Femur (tissue), 1 donor: ENCODE results near the gene PAWR.
"Not testable (repeated sequence)": the region's sequence is repeated elsewhere in the genome, so short reads cannot be mapped to it uniquely, and the experiment has no call there.

ENCODE experiments used
- DNase-seq: peaks from one replicate; pipeline ENCODE4 v3.0.0-alpha.2; 2017

The PAWR gene

DNA sequence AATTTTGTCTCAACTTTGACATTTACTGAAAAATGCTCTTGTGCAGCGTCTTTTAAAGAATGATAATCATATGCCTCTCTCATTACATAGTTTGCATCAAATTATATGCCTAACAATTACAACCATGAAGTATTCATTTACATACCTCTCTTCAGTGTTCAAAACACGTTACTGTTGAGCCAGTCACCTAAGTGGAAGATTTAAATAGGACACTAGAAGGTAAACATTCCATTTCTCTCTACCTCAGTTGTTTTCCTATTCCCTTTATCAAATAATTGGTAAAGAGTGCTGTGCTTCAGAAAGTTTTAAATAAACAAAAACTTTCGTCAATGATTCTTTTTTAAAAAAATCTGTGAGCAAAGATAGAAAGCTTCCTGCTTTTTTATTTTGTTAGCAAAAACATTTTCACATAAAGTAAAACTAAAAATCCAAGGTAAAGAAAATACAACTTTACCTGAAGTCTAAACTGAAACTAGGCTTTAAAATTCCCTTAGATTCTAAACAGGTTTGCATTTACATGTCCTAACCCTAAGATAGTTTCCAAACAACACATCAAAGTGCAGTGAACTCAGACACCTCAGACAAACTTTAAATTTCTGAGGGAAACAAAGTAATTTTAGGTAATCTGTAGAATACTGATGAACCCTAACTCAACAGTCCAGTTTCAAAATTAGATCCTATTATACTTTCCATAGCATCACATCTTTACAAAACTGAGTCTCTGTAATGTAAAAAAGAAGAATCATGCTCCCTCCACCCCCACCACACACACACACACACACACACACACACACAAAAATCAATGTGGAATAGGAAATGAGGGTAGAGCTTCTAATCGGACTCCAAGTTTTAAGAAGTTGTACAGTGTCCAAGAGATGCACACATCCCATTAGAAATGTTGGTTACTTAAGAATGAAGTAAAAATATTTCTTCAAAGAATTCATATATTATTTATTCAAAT is 46.2 kb downstream of the PAWR start:
- DNase-seq = no peak

GRCh38 chr12:79643821-79644220 is 46.9 kb downstream of the PAWR start:
- no peak for DNase-seq

DNA sequence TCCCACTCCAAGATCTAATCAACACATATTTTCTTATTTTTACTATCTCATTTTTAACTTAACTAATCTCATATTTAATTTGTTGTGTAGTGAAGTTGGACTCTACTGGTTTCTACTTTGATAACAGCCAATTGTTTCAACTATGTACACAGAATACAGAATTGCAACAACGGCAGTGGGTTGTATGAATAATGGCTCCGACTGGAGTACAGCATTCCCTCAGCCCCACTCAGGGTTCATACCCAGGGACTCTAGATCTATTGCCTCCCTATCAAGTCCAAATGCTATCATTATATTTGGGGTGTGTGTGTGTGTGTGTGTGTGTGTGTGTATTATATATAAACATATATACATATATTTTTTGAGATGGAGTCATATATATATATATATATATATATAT is 52.3 kb downstream of the PAWR start:
- DNase-seq = no peak

- DNase-seq = no peak
These were observed 53.7 kb downstream of the PAWR start for GRCh38 chr12:79637093-79637492.

GRCh38 chr12:79635676-79636075 is 55.1 kb downstream of the PAWR start:
- no peak for DNase-seq

- no peak for DNase-seq
These were observed 55.8 kb downstream of the PAWR start for GRCh38 chr12:79634957-79635471.

GRCh38 chr12:79629561-79629960 is 61.2 kb downstream of the PAWR start:
- DNase-seq = no peak

DNA sequence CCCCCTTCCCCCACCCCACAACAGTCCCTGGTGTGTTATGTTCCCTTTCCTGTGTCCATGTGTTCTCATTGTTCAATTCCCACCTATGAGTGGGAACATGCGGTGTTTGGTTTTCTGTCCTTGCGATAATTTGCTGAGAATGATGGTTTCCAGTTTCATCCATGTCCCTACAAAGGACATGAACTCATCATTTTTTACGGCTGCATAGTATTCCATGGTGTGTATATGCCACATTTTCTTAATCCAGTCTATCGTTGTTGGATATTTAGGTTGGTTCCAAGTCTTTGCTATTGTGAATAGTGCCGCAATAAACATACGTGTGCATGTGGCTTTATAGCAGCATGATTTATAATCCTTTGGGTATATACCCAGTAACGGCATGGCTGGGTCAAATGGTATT is 64.0 kb downstream of the PAWR start:
- DNase-seq = not testable (repeated sequence)

DNA sequence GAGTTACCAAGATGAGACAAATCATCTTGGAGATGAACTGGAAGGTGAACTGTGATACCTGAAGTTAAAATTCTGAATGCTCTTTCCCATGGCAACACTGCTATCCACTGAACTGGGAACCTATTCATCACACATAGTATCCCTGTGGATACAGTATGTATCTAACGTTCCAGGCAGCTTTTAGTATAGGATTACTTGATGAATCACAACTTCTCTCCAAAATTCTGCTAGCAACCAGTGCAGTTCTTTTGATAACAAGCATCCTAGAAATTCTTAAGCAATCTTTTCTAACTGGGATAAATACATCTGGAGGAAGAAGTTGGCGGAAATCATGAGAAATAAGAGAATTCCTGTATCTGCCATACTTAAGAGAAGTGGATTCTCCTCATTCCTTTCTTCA is 66.4 kb downstream of the PAWR start:
- DNase-seq = no peak

- DNase-seq = no peak
These were observed 70.7 kb downstream of the PAWR start for GRCh38 chr12:79619872-79620562.

DNA sequence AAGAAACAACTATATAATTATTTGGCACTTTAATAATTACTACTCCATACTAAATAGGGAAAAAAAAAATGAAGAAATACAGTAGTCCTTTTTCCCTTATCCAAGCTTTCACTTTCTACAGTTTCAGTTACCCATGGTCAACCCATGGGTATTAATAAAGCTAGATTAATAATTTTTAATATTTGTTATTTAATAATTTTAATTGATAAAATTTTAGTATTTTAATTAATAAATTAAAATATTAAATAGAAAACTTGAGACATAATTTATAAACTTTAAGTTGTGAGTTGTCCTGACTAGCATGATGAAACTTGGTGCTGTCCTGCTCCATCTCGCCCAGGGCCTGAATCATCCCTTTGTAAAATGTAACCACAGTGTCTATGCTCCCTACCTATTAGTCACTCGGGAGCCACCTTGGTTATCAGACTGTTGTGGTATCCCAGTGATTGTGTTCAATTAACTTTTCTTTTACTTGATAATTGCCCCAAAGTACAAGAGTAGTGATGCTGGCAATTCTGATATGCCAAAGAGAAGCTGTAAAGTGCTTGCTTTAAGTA is 71.8 kb downstream of the PAWR start:
- no peak for DNase-seq

- DNase-seq = no peak
These were observed 73.1 kb downstream of the PAWR start for GRCh38 chr12:79617696-79618095.

DNA sequence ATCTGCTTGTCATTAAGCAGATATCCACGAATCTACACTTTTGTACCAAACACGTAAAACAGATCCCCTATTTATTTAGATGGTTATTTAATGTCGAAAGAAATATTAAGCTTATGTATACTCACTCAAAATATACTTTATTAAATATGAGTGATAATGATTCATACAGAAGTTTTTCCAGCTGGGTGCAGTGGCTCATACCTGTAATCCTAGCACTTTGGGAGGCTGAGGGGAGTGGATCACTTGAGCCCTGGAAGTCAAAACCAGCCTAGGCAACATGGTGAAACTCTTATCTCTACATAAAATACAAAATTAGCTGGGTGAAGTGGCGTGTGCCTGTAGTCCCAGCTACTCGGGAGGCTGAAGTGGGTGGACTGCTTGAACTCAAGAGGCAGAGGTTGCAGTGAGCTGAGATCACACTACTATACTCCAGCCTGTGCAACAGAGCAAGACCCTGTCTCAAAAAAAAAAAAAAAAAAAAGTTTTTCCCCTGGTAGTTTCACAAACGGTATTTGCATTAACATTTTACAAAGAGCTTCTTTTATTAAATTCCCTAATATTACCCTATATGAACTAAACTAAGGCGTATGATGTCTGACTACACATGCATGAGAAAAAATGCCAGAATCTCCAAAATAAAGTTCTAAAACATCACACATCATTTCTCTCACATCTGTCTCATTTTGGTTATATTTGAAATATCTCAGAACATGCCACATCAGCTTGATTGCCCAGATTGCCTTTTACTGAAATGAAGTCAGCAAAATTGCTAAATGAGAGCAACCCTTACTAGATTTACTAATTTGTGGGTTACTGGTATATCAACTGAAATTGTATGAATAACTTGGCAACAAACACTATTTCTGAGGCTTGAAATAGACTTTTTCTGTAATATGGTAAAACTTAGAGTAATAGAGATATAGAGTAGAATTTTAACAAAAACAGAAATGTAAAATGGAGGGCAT is 74.9 kb downstream of the PAWR start:
- DNase-seq = no peak

GRCh38 chr12:79614730-79615129 is 76.0 kb downstream of the PAWR start:
- DNase-seq = no peak

GRCh38 chr12:79601908-79602307 is 88.9 kb downstream of the PAWR start:
- DNase-seq = no peak

DNA sequence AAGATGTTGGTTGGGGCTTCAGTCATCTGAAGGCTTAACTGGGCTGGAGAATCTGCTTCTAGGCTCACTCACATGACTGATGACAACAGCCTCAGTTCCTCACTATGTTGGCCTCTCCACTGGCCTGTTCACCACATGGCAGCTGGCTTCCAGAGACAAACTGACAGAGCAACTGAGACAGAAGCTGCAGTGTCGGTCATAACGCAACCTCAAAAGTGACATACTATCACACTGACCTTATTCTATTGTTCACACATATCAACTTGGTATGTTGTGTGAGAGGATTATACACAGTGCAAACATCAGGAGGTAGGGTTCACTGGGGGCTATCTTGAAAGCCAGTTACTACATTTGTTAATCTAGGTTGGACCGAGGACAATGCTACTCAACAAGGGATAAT is 92.9 kb downstream of the PAWR start:
- no peak for DNase-seq

DNA sequence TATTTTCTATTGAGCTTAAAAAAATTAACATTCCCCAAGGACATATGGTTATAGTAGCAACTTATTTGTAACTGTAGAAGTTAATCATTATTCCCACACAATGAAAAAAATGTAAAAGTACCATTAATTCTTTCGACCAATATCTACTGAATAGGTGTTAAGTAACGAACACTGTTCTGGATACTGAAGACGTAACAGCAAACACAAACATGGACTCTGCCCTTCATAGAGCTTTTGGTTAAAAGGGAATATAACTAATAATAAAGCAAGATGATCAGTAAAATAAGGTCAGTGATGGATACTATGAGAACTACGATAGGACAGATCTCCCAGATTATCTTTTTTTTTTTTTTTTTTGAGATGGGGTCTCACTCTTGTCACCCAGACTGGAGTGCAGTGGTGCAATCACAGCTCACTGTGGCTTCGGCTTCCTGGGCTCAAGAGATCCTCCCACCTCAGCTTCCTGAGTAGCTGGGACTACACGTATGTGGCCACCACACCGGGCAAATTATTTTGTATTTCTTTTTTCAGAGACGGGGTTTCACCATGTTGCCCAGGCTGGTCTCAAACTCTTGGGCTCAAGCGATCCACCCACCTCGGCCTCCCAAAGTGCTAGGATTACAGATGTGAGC is 93.9 kb downstream of the PAWR start:
- no peak for DNase-seq

DNA sequence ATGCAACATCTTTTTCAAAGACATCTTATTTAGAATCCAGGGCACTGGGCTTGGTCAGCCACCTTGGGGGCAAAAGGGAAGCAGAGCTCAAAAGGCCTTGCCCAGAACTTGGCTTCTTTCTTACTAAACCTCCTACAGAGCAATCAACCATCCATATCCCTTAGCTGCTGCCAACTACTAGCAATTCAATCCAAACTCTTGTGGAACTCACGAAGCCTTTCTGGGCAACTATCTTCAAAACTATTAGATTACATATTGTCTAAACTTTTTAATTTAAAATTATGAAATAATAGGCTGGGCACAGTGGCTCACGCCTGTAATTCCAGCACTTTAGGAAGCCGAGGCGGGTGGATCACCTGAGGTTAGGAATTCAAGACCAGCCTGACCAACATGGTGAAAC is 95.5 kb downstream of the PAWR start:
- DNase-seq = no peak

GRCh38 chr12:79592865-79593264 is 97.9 kb downstream of the PAWR start:
- no peak for DNase-seq

- no peak for DNase-seq
These were observed 98.8 kb downstream of the PAWR start for GRCh38 chr12:79591988-79592387.

DNA sequence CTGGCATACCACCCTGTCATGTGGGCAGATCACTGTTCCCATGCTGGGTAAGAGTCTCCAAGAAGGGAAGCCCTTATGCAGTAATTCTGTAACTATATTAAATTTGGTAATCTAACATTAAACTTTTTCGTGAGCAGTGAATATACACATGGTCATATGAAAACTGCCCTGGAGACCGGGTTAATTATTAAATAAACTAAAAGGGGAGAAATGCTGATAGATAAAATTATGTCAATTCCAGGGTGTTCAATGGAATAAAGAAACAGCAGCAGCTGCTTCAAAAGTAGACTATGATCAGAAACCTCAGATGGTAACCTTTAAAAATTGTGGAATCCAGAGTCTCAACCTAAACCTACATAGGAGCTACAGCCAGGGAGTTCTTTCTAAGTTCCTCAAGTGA is 100.0 kb downstream of the PAWR start:
- DNase-seq = no peak

GRCh38 chr12:79587368-79587767 is 103.4 kb downstream of the PAWR start:
- no peak for DNase-seq
